HG03521 (cell line): Measurements from ENCODE around the gene CACNA1D.

Experiments
- ATAC-seq: cut with Tn5 transposase; IDR thresholded peaks from one replicate; pipeline ENCODE4 v1.9.1; 2021; ENCODE audit warnings: mild to moderate bottlenecking, moderate library complexity; ENCODE audit not compliant: unreplicated experiment

The CACNA1D gene

GRCh38 chr3:53495146-53495519 lies 722 bp downstream of the CACNA1D start:
- no peak for ATAC-seq

- ATAC-seq: no peak
Measured at GRCh38 chr3:53495520-53496391, 1.3 kb downstream of the CACNA1D start.

- ATAC-seq: no peak
Measured at GRCh38 chr3:53496392-53496670, 1.9 kb downstream of the CACNA1D start.

GRCh38 chr3:53496984-53497383 lies 2.6 kb downstream of the CACNA1D start:
- ATAC-seq: no peak

GRCh38 chr3:53498806-53499641 lies 4.6 kb downstream of the CACNA1D start:
- no peak for ATAC-seq

GRCh38 chr3:53500165-53500777 lies 5.9 kb downstream of the CACNA1D start:
- no peak for ATAC-seq

- ATAC-seq: no peak
Measured at GRCh38 chr3:53501178-53501577, 6.8 kb downstream of the CACNA1D start.

- no peak for ATAC-seq
Measured at GRCh38 chr3:53502737-53503136, 8.3 kb downstream of the CACNA1D start.

- ATAC-seq: no peak
Measured at GRCh38 chr3:53503195-53503594, 8.8 kb downstream of the CACNA1D start.

GRCh38 chr3:53506110-53506762 lies 11.8 kb downstream of the CACNA1D start:
- no peak for ATAC-seq

GRCh38 chr3:53506763-53507145 lies 12.3 kb downstream of the CACNA1D start:
- no peak for ATAC-seq

- no peak for ATAC-seq
Measured at GRCh38 chr3:53509494-53509893, 15.1 kb downstream of the CACNA1D start.

- ATAC-seq: no peak
Measured at GRCh38 chr3:53510508-53510907, 16.1 kb downstream of the CACNA1D start.

GRCh38 chr3:53511246-53511645 lies 16.8 kb downstream of the CACNA1D start:
- ATAC-seq: no peak

GRCh38 chr3:53513556-53514190 lies 19.3 kb downstream of the CACNA1D start:
- ATAC-seq: no peak

GRCh38 chr3:53516339-53516738 lies 21.9 kb downstream of the CACNA1D start:
- no peak for ATAC-seq

- ATAC-seq: no peak
Measured at GRCh38 chr3:53518495-53518981, 24.1 kb downstream of the CACNA1D start.

- no peak for ATAC-seq
Measured at GRCh38 chr3:53519065-53519709, 24.8 kb downstream of the CACNA1D start.

- ATAC-seq: no peak
Measured at GRCh38 chr3:53523346-53523745, 28.9 kb downstream of the CACNA1D start.

GRCh38 chr3:53524566-53524965 lies 30.2 kb downstream of the CACNA1D start:
- ATAC-seq: no peak
